GM21390 (cell line): Measurements from ENCODE around the gene IL13.
"Not testable (repeated sequence)": the region's sequence is repeated elsewhere in the genome, so short reads cannot be mapped to it uniquely, and the experiment has no call there.

ENCODE experiments used
- ATAC-seq: cut with Tn5 transposase; IDR thresholded peaks from one replicate; pipeline ENCODE4 v1.9.1; 2021; ENCODE audit not compliant: unreplicated experiment

Gene IL13

DNA sequence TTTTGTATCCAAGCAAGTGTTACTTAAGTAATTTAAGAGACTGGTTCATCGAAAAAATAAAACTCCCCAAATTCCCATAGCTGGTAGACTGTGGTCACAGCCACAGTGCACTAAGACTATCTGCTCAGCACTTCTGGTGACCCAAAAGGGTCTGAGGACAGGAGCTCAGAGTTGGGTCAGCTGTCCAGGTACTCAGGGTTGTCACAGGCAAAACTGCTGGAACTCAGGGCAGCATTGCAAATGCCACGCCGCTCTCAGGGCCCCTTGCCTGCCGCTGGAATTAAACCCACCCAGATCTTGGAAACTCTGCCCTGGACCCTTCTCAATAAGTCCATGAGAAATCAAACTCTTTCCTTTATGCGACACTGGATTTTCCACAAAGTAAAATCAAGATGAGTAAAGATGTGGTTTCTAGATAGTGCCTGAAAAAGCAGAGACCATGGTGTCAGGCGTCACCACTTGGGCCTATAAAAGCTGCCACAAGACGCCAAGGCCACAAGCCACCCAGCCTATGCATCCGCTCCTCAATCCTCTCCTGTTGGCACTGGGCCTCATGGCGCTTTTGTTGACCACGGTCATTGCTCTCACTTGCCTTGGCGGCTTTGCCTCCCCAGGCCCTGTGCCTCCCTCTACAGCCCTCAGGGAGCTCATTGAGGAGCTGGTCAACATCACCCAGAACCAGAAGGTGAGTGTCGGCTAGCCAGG is at the start of gene IL13:
Gene IL13, plus strand, starts transcription at position 498 of the 705 bp plus-strand sequence. Its CDS starts 14 bp downstream, at position 512.
- ATAC-seq = no peak

DNA sequence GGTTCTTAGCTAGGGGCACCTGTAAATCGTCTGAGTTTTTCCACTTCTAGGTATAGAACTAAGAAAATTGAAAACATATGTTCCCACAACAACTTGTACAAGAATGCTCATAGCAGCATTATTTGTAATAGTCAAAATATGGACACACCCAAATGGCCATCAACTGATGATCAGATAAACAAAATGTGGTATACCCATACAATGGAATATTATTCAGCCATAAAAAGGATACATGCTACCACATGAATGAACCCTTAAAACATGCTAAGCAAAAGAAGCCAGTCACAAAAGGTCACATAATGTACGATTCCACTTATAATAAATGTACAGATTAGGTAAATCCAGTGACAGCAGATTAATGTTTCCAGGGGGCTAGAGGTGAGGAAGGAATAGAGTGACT is 46.0 kb upstream of the IL13 start:
- ATAC-seq = no peak

DNA sequence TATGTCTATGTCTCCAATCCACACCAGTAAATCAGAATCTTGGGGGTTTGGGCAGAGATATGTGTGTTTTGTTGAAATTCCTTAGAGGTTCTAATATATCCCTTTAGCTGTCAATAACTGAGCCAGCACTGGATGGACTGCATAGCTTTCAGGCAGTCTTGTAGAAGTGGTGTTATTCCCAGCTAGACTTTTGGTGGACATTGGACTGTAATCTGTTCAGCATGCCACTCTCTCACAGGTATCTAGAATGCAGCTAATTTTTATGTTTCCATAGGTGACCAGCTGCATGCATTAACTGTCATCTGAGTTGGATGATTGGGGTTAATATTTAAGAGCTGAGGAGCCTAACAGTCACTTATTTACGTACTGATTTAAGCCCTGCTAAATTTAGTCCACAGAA is 45.1 kb upstream of the IL13 start:
- no peak for ATAC-seq

DNA sequence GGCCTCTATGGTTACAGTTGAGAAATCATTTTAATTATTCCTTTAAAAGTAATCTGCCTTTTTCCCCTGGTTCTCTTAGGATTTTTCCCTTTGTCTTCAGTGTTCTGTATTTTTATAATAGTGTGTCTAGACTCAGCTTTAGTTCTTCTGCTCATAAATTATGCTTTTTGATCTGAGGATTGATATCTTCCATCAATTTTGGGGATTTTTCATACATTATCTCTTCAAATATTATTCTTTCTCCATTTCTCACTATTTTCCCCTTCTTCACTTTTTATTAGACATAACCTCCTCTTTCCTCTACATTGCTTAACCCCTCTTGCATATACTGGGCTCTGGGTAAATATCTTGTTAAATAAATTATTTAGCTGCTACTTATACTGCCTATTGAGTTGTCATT is 36.3 kb upstream of the IL13 start:
- no peak for ATAC-seq

DNA sequence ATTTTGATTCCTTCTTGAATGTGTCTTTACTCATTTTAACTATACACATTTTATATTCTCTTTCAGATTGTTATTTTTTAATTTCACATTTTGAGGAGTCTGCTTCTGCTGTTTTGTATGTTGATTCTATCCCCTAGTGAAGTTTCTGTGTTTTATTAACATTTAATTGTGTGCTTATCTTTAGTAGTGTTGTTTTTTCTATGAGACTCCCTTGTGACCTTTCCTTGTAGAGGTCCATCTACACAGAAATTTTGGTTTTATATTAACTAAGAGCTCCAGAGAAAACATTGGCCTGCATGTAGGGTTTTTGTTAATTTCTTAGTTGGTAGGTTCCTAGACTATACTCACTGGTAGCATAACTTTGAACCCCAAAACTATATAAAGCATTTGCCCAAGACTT is 35.4 kb upstream of the IL13 start:
- no peak for ATAC-seq

DNA sequence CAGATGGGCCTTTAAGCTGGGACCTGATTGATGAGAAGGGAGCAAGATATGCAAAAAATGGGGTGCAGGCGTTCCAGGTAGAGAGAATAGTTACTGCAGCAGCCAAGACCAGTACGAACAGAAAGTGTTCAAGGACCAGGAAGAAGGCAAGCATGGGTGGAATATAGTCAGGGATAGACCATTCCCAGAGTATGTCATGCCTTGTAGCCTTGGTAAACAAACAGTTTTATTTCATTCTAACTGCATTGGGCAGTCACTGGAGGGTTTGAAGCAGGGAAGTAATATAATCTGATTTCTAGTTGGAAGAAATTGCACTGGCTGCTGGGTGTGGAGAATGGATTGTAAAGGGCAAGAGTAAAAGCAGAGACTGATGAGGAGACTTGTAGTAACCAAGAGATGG is 30.5 kb upstream of the IL13 start:
- no peak for ATAC-seq

DNA sequence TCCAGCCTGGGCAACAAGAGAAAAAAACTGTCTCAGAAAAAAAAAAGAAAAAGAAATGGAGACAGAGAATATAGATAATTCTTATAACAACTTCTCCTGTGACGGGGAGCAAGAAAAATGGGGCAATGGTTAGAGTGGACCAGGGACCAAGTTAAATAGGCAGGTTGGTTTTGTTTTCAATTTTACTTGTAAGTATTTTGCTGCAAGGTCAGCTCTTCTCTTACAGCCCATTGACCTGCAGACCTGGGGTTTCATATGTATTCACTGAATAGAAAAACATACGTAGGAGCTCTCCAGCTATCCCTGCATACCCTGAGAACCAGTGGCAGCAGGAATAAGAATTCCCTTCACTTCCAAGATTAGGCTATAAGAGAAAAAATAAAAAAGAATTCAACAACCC is 29.2 kb upstream of the IL13 start:
- ATAC-seq = no peak

DNA sequence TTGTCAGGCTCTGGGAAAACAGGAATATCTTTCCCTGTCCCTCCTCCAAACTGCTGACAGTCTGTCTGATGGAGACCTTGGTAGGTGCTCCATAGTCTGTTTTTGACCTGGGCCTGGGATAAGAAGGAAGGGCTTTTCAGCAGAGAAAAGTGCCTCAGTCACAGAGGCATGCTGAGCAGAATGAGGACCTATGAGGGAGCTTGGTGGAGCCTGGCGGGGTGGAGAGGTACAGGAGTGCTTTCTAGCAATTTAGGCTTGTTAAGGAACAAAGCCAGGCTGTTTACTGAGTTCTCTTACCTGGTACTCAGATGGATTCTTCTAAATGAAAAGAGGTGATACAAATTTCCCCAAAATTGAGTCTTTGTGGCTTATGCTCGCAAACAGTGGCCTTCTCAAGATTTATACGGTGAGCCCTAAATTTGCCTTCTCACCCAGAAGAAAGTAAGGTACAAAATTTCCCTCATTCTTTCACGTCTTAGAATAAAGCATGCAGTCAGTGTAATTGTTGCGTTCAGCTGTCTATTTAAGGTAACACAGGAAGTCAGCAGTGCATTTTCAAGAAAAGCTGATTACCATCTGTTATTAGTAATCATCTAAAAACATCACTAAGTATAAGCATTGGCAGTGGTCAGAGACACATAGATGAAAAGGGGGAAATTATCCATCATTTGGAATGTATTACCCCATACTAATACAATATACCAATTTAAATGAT is 28.6 kb upstream of the IL13 start:
- ATAC-seq = peak; percentile 78

DNA sequence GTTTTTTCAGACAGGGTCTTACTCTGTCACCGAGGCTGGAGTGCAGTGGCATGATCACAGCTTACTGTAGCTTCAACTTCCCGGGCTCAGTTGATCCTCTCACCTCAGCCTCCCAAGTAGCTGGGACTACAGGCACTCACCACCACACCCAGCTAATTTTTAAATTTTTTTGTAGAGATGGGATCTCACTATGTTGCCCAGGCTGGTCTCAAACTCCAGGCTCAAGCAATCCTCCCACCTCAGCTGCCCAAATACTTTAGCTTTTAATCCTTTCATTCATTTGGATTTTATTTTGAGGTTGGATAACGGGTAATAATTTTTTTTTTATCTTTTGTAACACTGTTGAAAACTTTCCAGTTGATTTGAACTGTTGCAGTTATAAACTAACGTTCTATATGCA is 24.4 kb upstream of the IL13 start:
- not testable (repeated sequence) for ATAC-seq

DNA sequence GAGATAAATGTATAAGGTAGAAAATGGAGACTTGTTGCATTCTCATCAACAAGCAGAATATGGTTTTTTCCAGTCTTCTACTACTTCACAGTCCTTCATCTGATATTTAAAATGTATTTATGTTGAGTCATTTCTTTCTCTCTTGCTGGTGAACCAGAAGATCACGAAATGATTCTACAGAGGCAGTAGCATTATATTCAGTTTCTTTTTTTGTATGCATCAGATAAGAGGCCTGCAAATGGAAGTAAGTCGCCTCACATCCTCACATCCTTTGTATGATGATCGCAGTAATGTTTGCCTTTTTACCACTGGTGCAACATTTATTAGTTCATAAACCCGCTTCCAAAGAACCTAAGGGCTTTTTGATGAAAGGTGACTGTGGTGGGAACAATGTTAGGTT is 22.1 kb upstream of the IL13 start:
- peak; percentile 41 for ATAC-seq

DNA sequence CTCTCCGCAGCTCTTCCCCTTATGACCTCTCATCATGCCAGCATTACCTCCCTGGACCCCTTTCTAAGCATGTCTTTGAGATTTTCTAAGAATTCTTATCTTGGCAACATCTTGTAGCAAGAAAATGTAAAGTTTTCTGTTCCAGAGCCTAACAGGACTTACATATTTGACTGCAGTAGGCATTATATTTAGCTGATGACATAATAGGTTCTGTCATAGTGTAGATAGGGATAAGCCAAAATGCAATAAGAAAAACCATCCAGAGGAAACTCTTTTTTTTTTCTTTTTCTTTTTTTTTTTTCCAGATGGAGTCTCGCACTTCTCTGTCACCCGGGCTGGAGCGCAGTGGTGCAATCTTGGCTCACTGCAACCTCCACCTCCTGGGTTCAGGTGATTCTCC is 20.7 kb upstream of the IL13 start:
- ATAC-seq = no peak

DNA sequence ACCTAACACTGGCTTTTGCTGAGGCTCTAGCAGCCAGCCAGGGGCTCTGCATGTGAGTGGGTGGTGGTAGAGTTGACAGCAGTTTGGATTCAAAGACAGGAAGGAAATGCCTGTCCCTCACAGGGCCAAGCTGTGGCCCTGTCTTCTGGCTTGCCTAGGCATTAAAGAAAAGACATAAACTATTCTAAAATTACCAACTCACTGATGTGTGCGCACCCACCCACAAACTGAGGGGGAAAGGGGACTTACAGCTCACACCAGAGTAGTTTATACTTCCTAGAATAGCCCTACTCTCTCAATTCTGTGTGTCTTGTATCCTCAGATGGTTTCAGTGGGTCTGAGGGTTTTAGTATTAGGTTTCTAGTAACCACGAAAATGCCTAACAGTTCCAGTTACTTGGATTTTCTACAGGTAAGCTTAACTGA is 18.3 kb upstream of the IL13 start:
- peak; percentile 76 for ATAC-seq

DNA sequence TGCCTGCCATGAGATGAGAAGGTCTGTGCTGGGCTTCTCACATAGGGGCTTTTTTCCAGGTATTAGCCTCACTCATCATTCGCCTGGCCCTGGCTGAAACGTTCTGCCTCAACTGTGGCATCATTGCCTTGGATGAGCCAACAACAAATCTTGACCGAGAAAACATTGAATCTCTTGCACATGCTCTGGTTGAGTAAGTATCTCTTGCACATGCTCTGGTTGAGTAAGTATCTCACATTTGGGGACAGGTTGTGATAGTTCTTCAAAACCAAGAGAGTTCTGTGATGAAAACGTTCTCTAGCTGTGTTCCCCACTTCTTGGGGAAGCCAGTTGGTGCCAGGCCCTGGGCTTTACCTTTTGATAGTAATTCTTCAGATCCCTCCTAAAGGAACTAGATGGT is 17.4 kb upstream of the IL13 start:
- no peak for ATAC-seq

DNA sequence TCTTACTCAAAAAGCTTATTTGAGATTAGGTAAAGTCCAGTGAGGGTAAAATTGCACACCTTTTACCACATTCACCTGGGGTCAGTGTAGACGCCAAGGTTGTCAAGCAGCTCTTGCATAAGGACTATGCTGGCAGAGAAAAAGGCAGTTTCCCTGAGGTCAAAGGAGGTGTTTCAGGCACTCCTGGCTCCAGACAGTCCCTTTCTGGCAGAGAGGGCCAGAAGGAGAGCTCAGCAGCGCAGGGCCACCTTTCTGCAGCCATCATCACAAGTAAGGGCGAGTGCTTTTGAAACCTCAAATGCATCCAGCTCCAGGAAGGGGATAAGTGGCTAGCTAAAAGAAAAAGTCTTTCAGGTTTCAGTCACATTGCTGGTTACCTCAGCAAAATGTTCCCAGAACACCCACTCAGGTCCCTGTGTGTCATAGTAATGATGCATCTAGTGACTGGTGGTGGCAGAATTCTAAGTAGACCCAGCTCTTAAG is 16.7 kb upstream of the IL13 start:
- ATAC-seq = peak; percentile 31

DNA sequence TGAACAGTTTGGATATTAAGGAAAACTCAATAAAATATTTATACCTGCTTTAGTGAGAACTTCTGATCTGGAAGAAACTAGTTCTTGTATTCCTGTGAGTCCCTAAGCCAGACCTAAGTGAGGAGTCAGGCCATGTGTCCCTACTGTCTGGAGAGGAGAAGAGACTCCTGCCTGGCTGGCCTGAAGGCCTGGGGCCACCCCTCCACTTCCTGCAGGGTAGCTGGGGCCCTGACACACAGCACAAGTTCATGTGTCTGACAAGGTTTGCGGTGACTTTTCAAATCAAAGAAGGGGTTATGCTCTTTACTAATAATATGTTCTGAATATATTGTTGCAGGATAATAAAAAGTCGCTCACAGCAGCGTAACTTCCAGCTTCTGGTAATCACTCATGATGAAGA is 16.1 kb upstream of the IL13 start:
- no peak for ATAC-seq

DNA sequence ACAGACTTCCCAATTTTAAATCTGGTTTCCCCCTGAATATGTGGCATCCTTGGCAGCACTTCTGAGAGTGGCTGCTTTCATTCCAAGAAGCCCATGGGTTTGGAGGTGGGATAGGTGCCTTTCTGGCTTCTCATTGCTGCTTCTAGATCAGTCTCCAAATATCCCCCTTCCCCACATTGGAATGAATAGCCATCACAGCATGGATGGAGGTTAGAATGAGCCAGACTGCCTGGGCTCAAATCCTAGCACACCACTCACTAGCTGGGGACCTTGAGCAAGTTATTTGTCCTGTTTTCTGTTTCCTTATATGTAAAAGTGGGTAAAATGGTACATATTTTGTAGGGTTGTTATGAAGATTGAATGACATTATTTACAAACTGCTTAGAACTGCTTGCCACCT is 13.8 kb upstream of the IL13 start:
- ATAC-seq = no peak

DNA sequence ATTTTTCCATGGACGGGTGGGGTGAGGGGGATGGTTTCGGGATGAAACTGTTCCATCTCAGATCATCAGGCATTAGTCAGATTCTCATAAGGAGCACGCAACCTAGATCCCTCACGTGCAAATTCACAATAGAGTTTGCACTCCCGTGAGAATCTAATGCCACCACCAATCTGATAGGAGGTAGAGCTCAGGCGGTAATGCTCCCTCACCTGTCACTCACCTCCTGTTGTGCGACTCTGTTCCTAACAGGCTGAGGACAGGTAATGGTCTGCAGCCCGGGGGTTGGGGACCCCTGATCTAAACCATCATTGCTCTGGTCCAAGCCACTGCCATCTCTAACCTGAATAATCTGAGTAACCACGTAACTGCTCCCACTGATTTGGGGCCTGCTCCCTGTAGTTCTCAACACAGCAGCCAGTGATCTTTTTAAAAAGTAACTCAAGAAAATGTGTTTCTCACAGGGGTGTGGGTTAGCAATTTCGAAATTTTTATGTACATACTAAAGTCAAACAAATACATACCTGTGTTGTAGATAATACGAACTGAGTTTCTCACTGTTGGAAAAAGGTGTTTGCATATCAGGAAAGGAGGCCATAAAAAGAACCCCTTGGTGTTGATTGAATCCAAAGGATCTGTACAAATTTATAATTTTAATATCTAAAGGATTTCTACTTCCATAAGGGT is 11.2 kb upstream of the IL13 start:
- ATAC-seq = no peak

DNA sequence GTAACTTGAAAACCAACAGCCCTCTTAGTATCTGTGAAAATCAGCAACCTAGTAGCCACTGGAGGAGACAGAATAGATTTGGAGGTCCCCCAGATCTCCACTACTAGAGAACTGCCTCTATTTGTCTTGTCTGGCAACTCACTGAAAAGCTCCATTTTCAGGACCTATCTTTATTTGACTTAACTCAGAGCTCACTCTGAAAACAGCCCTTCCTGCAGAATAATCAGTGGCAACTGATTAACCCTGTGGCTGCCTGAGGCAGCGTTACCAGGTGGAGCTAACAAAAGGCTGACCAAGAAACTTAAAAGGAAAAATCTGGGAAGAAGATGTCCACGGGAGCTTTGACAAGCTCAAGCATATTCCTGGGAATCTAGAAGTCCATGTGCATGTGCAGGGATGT is 10.5 kb upstream of the IL13 start:
- no peak for ATAC-seq

DNA sequence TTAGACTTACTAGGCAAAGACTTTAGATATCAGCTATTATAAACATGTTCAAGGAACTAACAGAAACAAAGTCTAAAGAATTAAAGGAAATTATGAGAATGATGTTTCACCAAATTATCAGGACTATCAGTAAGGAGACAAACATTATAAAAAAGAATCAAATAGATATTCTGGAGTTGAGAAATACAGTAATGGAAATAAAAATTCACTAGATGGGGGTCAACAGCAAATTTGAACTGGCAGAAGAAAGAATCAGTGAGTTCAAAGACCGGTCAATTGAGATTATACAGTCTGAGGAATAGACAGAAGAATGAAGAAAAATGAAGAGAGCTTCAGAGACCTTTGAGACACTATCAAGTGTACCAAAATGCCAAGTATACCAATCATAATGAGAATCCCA is 9.6 kb upstream of the IL13 start:
- no peak for ATAC-seq

DNA sequence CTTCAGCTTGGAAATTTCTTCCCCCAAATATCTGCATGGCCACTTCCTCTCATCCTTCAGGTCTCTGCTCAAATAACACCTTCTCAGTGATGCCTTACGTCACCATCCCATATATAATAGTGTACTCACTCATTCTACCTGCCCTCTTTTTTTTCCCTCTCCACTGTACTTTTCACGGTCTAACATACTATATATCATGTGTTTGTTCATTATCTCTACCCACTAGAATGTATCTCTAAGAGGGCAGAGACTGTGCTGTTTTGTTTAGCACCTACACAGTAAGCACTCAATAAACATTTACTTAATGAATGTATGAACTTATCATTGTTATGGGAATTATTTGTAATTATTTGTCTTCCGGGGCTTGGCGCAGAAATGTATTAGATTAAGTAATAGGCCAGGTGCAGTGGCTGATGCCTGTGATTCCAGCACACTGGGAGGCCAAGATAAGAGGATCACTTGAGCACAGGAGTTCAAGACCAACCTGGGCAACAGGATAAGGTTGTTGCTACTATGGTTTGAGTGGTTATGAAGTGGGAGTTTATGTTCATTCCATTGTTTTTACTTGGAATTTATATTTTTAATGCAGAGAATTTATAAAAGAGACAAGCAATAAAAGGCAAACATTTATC is 6.0 kb upstream of the IL13 start:
- ATAC-seq = no peak

DNA sequence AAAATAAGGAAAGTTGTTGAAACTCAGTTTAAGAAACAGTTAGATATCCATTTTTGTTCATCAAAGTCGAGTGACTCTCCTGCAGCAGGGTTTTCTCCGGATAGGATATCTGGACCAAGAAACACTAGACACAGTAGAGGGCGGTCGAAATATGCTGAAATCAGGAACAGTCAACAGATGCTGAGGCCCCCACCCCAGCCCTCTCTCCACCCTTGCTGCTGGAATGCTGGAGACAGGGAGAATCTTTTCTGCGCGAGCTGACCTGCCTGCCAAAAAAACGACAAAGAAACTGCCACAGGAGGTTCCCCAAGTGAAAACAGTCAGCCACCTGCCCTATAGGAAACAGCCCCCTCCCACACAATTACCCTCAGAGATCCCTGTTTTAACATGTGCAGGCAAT is 4.3 kb upstream of the IL13 start:
- no peak for ATAC-seq
